Measurements from ENCODE around the gene CFAP53.

The CFAP53 gene

GRCh38 chr18:50201476-50202018, 64.7 kb downstream of the CFAP53 start:
- no peak for ATAC-seq
- TF ChIP-seq ZFP30 (CRISPR knock-in tag; IDR thresholded peaks at IDR 0.05) = no peak
- no peak for TF ChIP-seq TCF4 (CRISPR knock-in tag; IDR thresholded peaks at IDR 0.05; ENCODE audit: borderline replicate concordance)
- TF ChIP-seq BACH2 (CRISPR knock-in tag; IDR thresholded peaks at IDR 0.05; ENCODE audit: borderline replicate concordance) = no peak
- no peak for TF ChIP-seq ZC3H10 (CRISPR knock-in tag; IDR thresholded peaks at IDR 0.05)

- TF ChIP-seq ESRRG (CRISPR knock-in tag; IDR thresholded peaks at IDR 0.05) (no peak), ARNTL (CRISPR knock-in tag; IDR thresholded peaks at IDR 0.05; ENCODE audit: borderline replicate concordance, low read depth) (no peak), TSHZ2 (CRISPR knock-in tag; IDR thresholded peaks at IDR 0.05) (no peak), ISL1 (CRISPR knock-in tag; IDR thresholded peaks at IDR 0.05) (no peak), OSR1 (CRISPR knock-in tag; IDR thresholded peaks at IDR 0.05) (no peak), RARB (CRISPR knock-in tag; IDR thresholded peaks at IDR 0.05) (no peak), POU6F1 (CRISPR knock-in tag; IDR thresholded peaks at IDR 0.05; ENCODE audit: borderline replicate concordance, low read depth) (no peak), PATZ1 (CRISPR knock-in tag; IDR thresholded peaks at IDR 0.05; ENCODE audit: borderline replicate concordance) (no peak), ZNF8 (CRISPR knock-in tag; IDR thresholded peaks at IDR 0.05) (no peak), BACH2 (CRISPR knock-in tag; IDR thresholded peaks at IDR 0.05; ENCODE audit: borderline replicate concordance) (no peak)
- no peak for ATAC-seq
Measured at GRCh38 chr18:50199921-50200320, 66.4 kb downstream of the CFAP53 start.

GRCh38 chr18:50199346-50199855, 66.9 kb downstream of the CFAP53 start:
- no peak for ATAC-seq
- TF ChIP-seq ZNF565 (CRISPR knock-in tag; conservative IDR thresholded peaks at IDR 0.05; ENCODE audit: low read depth) (no peak), ESRRG (CRISPR knock-in tag; IDR thresholded peaks at IDR 0.05) (no peak)

GRCh38 chr18:50196261-50196660, 70.0 kb downstream of the CFAP53 start:
- TF ChIP-seq PPARA (CRISPR knock-in tag; IDR thresholded peaks at IDR 0.05; ENCODE audit: borderline replicate concordance) (no peak), ESRRG (CRISPR knock-in tag; IDR thresholded peaks at IDR 0.05) (no peak), ARNTL (CRISPR knock-in tag; IDR thresholded peaks at IDR 0.05; ENCODE audit: borderline replicate concordance, low read depth) (no peak), RARB (CRISPR knock-in tag; IDR thresholded peaks at IDR 0.05) (no peak), POU6F1 (CRISPR knock-in tag; IDR thresholded peaks at IDR 0.05; ENCODE audit: borderline replicate concordance, low read depth) (no peak), CSRNP3 (CRISPR knock-in tag; IDR thresholded peaks at IDR 0.05) (no peak), BACH2 (CRISPR knock-in tag; IDR thresholded peaks at IDR 0.05; ENCODE audit: borderline replicate concordance) (no peak), CREB5 (CRISPR knock-in tag; IDR thresholded peaks at IDR 0.05; ENCODE audit: low read depth) (no peak), TCF4 (CRISPR knock-in tag; IDR thresholded peaks at IDR 0.05; ENCODE audit: borderline replicate concordance) (no peak), ZNF565 (CRISPR knock-in tag; conservative IDR thresholded peaks at IDR 0.05; ENCODE audit: low read depth) (no peak), CSDC2 (CRISPR knock-in tag; IDR thresholded peaks at IDR 0.05) (no peak), ZNF70 (CRISPR knock-in tag; IDR thresholded peaks at IDR 0.05) (no peak), TOX (CRISPR knock-in tag; IDR thresholded peaks at IDR 0.05; ENCODE audit: borderline replicate concordance) (no peak), ZNF8 (CRISPR knock-in tag; IDR thresholded peaks at IDR 0.05) (no peak), TSHZ2 (CRISPR knock-in tag; IDR thresholded peaks at IDR 0.05) (no peak), ISL1 (CRISPR knock-in tag; IDR thresholded peaks at IDR 0.05) (no peak), GLIS3 (CRISPR knock-in tag; IDR thresholded peaks at IDR 0.05) (no peak)
- no peak for ATAC-seq

Measured in SK-N-SH treated with all-trans-retinoic acid at 6 μM for 48 hours (cell line).